HL-60/S4 (cell line): ENCODE data around the gene MAPK11.

Experiments used
- in situ Hi-C: fragments of 300-500 bp; cut with MboI; formaldehyde crosslinking; loops from 2 replicates; pipeline ENCODE4 v1.14.3; 2022; ENCODE audit warnings: low sequenced_read_pairs

MAPK11 gene

DNA sequence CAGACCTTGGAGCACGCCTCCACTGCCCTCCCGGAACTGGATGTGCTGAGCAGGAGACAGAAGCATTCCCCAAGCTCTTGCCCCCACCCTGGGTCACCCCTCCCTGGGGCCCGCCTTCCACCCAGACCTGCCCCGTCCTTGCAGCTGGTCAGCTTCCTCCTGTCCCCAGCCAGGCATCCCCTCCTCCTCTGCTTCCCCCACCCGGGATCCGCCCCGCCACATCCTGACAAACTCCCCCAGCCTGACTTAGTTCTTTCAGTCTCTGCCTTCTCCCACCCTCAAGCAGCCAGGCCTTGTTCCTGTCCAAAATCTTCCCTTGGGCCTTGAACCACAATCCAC, 38.4 kb upstream of the MAPK11 start:
- in situ Hi-C loops = no loop called here

DNA sequence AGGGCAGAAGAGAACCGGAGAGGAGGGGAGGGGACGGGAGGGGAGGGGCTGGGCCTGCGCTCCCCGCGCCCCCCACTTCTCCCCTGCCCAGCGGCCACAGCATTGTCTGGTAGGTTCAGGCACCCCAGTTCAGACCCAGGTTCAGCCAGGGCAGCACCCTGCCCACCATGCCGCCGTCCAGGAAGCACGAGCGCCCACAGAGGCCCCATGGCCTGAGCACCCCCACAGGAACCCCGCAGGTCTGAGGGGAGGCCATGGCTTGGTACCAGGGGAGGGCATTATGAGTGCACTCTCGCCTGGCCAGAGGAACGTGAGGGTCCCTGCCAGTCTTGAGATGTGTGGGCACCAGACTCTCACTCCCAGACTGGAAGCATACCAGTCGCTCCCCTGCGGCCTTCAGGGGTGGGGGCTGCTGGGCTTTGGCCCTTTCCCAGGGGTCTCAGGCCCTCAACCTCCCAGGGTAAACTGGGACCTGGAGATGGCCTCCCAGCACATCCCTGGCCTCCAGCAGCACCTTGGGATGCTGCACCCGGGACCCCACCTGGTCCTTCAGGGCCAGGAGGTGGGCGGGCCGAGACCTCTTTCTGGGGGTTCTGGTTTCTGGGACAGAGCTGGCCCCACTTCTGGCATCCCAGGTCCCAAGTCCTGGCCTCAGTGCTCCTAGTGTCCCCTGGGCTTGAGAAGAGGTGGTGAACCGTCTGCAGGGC, 37.9 kb upstream of the MAPK11 start:
- in situ Hi-C loops = no loop called here

DNA sequence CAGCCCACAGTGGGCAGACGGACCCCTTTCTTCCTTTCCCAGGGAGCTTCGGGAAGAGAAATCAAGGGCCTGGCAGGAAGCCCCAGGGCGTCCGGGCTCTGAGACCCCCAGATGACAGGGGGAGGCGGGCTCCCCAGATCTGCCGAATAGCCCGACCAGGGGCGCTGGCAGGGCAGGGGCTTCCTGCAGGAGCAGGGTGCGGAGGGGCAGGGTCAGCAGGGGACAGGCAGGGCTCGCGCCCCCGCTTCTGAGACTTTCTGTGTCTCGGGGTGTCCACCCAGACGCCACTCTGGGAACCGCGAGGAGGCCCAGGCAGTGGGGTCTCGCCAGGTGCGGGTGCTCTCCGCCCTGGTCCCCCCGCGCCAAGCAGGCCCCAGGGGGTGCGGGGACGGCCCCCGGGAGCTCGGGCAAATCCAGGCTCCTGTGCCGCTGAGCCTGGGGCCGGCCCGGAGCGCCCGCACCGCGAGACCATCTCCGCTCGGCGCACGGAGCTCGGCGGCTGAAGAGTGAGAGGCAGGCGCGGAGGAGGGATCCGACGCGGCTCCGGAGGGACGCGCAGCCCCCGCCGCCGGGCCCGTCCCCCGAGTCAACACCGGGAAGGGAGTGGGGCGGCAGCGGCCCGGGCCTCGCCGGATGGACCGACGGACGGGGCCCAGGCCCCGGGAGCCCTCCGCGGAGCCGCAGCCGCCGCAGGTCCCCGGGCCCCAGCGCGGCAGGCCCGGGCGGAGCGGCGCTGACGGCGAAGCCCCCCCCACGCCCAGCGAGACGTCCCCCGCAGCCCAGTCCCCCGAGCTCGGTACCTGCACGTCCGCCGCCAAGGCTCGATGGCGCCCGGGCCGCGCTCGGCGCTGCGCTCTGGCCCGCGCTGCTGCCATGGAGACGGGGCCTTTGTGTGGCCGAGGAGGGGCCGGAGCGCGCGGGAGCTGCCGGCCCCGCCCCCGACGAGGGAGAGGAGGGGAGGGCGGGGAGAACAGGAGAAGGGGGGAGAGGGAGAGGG, 36.9 kb upstream of the MAPK11 start, which contains the start of gene PLXNB2:
TSS of gene PLXNB2 (minus strand) at position 894 of the 997 bp plus-strand sequence. CDS start 17,062 bp downstream, outside the sequence.
- in situ Hi-C loops = no loop called here

DNA sequence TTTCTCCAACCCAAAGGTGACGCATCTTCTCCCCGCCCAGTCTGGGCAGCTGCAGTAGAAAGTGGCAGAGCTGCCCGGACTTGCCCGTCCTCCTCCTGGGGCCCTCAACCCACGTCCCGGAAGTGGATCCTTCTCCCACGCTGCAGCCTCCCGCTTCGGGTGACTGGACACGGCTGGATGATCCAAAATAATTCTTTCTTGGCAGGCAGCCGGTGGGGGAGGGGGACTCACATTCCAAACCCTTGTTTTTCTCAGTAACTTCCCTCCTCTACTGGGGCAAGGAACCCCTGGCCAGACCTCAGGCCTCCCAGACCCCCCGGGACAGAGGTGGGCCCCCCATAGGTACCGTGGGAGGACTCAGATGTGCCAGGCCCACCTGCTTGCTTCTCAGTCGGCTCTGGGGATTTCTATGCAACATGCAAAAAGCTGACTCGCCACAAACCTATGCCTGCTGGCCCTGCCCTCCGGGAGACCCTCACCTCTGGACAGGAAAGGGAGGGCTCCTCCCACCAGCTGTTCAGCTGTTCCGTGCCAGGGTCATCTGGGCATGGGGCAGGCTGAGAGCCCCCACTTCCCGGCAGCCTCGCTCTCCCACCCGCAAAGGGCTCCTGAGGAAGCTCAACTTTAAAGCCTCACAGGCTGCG, 35.9 kb upstream of the MAPK11 start:
- in situ Hi-C loops = no loop called here

DNA sequence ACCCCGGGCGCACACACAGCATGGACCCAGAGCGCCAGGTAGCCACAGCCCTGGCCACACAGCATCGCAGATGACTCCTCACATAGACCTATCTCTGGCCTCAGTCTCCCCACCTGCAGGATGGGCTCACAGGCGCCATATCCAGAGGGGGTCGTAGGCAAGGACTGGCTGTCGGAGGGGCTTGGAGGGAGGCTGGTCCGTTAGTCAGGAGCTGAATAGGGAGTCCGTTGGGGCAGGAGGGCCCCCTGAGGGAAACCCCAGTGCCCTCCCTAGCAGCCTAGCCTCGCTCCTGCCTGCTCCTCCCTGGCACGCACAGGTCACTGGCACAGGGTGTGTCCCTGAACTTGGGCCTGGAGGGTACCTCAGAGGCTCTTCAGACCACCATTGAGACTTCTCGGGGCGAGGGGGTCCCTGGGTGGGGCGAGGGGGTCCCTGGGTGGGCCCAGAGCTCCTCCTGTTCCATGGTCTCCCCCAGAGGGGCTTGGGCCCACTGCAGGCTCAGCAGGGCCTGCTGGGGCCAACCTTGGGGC, 35.3 kb upstream of the MAPK11 start:
- in situ Hi-C loops = no loop called here

DNA sequence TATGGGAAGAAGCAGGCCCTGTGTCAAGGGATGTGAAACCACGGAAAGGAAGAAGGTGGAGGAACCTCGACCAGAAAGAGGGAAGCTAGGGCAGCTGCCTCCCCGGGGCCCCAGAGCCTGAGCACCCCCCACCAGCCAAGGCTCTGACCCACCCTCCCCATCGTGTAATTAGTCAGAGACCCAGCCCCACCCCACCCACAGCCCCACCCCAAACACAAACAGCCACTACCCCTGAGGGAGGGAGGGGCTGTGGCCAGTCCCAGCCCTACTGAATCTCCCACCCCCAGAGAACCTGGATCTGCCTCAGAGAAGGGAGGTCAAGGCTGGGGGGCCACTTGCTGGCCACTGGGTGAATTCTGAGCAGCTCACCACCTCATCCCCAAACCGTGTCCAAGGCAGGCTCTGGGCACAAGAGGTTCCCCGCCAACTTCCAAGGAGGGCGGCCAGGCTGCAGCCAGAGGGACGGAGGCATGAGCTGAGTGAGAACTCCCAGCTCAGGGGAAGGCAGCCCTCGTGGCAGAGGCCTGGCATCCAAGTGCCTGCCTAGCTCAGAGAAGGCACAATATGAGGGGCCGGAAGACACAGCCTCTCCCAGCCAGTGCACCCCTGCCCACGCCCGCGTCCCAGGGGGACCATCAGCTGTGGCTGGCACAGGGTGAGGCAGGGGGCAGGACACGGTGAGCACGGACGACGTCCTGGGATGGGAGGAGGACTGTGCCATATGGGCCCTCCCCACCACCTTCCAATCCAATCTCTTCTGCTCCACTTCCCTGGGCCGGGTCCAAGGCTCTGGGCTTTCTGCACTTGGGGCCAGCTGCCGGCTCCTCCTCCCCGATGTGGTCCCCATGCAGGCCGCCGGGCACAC, 34.6 kb upstream of the MAPK11 start:
- in situ Hi-C loops = no loop called here

DNA sequence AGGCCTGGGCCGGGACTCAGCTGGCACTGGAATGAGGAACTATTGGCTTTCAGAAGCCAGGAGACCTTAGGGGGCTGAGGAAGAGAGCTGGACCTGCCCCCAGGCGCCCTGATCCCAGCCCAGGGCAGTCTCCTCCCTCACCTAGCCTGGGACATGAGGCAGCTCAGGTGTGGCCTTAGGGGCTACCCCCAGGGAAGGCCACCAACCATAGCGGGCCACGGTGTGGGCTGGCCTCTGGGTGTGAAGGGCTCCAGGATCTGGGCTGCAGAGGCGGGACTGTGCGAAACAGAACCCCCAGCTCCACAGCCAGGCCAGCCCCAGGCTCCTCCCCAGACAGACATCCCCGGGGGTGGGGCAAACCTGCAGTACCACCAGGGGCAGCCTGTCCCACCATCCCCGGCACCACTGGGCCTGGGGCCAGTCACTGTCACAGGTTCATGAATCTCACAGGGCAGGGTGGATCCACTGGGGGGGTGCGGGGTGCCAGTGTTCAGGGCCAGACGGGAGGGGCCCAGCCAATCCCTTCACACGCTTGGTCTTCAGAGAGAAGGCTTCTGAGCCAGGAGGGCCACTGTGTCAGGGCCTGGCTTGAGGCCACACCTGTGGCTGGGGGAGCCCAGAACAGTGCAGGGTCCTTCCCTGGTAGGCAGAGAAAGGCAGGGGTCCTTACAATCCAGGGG, 33.8 kb upstream of the MAPK11 start:
- in situ Hi-C loops = no loop called here

DNA sequence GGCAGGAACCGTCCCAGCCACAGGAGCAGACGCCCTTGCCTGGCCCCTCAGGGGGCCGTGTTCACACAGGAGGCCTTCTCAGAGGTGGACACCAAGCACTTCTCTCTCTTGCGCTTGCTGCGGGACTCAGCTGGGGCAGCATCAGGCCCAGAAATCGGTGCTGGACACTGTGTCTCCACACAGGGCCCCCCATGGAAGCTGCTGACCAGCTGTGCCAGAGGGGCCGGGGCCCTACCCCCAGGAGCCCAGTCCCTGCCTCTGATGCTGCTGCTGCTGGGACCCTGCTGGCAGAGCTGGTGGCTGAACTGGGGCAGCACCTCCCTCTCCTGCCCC, 33.3 kb upstream of the MAPK11 start:
- in situ Hi-C loops = no loop called here

DNA sequence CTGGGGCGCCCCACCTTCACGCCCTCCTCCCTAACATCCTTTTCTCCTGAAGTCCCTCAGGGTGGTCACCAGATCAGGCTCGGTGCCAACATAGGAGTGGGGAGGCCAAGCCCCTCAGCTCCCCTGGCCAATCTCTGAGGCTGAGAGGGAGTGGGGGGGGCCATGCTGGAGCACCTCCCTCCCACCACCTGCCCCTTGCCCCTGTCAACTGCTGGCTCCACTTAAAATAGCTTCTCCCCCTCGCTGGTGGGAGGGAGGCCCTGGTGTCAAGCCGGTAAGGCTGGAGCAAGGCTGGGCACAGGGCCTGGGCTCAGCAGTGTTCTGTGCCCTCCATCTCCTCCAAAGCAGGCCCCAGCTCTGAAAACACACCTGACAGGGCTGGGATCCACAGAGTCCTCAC, 32.4 kb upstream of the MAPK11 start:
- in situ Hi-C loops = no loop called here

DNA sequence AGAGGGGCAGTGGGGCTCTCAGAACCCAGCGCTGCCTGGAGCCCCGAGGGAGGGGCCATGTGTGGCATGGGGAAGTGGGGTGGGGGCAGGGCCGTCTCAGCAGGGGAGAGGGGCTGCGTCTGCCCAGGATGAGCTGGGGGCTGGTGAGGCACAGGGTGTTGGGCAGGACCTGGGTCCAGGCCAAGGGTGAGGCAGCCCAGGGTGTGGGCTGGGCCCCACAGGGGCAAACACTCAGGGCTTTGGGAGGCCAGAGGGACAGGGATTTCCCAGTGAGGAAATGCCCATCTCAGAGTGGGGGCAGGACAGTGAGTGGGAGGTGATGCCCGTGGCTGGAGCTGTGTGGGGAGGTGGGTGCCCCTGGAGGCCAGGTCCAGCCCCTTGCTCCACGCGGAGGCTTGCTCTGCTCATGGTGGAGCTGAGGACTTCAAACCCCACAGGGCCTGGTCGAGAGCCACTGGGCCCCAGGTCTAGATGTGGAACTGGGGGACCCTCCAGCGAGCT, 31.9 kb upstream of the MAPK11 start:
- in situ Hi-C loops = no loop called here

DNA sequence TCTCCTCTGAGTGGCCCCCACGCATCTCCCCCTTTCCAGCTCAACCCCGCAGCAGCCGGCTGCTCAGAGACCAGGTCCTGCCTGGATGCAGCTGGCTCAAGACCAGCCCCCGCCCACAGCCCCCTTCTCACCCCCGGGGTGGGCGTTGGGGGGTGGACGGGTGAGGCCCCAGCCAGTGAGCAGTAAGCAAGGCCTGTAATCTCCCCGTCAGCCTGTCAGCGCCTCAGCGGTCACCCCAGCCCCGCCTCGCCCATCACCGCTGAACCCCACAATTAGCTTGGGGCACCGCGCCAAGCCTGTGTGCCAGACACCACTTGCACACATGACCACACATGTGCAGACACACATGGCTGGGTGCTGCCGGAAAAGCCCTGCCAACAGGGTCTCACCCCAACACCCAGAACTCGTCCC, 31.4 kb upstream of the MAPK11 start:
- in situ Hi-C loops = no loop called here

DNA sequence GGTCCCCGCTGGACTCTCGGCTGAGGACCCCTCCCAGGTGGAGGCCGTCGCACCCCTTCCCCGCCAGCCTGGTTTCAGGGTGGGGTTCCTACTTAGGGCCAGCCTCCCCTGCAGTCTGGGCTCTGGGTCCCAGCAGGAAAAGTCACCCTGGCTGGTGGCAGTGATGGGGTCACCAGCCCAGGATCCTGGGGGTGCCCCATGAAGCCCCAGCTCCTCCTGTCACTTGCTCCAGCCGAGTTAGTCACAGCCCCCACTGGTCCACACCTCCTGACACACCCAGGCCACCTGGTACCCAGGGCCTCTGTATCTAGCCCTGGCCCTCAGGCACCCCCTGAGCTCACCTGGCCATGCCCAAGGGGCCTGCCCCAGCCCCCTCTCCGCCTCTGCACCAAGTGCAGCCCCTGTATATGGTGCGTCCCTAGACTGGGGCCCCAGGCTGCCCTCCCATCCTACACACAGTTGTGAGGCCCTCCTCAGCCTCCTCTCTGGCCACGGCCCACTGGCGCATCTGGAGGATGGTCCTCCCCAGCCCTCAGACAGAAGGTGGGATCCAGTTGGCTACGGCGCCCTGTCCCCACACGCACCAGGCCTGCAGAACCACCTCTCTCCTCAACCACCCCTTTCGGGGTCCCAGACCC, 30.6 kb upstream of the MAPK11 start:
- in situ Hi-C loops = no loop called here

DNA sequence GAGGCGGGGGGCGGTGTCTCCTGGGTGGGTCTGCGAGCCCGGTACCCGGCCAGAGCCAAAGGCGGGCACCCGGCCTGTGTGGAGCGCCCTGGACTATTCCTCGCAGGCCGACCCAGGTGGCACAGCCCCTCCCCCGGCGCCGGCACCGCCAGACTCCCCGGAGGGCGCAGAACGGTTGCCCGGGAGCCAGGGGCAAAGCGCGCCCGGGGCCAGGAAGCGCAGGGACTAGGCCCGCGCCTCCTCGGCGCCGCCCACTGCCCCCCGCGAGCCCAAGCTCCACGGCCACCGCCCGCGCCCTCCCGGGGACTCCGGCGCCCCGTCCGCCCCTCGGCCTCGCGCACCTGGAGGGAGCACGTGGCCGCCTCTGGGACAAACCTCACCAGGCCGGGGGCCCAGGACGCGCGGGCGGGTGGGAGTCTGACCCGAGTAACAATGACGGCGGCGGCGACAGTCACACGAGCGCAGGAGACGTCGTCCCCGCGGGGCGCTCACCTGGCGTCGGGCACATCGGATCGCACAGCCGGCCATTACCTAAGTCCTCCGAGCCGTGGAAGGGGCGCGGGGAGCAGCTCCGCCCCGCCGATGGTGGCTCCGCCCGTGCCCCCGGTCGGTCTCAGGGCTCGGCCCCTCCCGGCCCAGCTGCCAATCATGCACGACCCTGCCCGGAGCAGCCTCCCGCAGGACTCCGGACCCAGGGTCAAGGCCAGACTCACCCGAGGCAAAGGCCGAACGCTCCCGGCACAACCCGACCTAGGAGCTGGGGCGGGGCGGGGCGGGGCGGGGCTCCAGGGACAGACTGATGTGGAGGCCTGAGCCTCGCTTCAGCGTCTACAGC, 29.8 kb upstream of the MAPK11 start:
- in situ Hi-C loops = no loop called here

DNA sequence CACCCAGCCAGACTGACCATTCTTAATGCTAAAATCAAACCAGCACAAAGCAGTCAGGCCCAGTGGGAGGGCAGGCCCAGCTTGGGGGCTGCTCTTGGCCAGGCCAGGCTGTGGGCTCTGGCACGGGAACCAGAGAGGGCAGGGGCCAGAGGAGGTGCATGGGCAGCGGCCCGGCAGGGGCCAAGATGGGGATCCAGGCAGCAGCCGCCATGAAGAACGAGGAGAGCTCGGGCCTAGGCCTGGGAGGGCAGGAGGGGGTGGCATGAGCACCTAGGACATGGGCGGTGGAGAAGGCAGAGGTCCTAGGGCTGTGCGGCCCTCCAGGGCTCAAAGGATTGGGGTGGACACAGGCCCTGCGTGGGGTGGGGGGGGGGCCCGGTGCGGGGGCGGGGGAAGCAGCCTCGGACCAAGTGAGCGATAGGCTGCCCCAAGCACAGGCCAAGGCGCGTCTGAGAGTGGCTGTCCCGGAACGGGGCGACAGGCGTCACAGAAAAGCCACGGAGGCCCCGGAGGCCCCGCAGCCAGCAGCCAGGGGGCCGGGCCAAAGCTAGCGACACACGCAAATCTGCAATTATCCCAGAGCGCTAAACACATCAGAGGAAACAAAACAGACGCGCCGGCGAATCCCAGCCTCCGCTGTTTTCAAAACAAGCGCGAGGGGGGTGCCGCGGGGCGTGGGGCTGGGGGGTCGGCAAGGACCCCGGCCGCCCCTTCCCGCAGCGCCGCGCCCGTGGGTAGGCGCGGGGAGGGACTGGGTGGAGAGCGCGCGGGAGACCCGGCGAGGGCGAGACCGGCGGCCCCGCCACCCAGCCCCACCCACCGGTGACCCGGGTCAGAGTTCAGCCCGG, 29.0 kb upstream of the MAPK11 start:
- in situ Hi-C loops = no loop called here

DNA sequence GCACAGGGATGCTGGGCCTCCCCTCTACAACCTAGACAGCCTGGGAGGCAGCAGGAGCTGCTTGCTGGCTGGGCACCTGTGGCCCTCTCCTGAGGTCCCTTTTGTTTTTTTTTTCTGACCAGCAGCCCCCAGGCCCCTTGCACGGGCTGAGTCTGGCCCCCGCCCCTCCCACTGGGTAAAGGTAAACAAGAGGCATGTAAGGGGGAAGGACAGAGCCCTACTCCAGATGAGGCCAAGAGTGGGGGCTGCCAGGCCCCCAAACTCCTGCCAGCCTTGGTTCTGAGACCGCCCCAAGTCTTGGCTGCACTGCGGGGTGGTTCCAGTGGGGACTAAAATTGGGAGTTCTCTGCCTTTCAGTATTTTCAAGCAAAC, 28.1 kb upstream of the MAPK11 start:
- in situ Hi-C loops = no loop called here

DNA sequence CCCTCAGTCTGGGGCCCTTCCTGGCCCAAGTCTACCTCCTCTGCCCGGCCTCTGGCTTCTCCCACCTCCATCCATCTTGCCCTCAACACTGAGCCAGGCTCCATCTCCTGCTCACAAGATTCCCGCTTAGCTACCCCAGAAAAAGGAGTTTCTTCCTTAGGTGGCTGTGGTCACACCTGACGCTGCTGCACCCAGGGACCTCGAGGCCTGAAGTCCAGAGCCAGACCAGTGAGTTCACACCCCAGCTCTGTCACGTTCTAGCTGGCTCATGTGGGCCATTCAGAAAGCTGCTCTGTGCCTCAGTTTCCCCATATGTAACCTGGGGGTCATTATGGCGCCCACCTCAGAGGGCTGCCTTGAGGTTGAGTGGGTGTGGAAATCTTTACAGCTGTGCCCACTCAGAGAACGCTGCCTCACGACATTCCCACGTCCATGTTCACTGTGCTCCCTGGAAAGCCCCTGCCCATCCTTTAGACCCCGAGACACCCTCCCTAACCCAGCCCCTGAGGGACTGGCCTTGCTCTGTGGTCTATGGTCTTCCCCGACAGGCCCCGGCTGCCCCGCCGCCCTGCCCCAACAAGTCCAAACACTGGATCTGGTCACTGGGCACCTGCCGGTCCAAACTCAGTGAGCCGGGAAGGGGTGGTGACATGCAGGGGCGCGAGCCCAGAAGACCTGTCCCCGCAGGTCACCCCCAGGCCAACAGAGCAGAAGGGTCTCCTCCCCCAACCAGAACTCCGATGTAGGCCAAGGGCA, 27.5 kb upstream of the MAPK11 start:
- in situ Hi-C loops = no loop called here
